GM21786 (cell line): Measurements from ENCODE around the gene ANKRD63.

Experiments
- ATAC-seq: cut with Tn5 transposase; IDR thresholded peaks from one replicate; pipeline ENCODE4 v1.9.1; 2021; ENCODE audit not compliant: unreplicated experiment

ANKRD63 gene

DNA sequence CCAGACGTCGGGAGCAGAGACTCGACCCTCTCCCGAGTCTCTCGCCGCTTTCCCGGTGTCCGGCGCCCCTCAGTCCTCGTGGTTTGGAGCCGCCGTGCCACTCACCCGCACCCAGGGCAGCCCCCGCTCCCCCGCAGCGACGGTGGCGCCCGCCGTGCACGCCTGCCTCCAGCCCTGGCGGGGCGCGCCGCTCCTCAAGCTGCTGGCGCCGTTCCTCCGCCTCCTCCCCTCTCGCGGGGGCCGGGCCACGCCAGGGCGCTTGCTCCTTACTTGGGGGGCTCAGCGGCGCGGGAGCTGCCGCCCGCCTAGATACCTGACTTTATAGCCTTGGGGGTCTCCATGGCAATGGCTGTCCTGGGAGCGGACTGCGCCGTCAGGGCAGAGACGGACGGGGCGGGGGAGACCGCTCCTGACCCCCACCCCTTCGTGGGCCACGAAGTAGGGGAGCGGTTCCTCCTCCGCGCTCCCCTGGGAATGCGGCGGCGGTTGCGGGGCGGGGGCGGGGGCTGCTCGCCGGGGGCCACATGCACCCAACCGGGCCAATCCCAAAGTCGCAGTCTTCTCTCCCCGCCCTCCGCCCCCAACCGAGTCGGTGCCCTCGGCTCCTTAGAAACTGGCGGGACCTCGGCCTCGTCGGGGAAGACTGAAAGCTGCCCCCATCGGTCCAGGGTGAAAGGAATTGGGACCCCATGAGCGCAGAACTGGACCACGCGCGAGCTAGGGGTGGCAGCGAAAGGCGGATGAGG, at the start of gene ANKRD63:
TSS of gene ANKRD63 (minus strand) at position 196 of the 746 bp plus-strand sequence. CDS start 478 bp downstream, outside the sequence.
- ATAC-seq: no peak

GRCh38 chr15:40332113-40332781, 49.4 kb upstream of the ANKRD63 start:
- ATAC-seq: no peak

DNA sequence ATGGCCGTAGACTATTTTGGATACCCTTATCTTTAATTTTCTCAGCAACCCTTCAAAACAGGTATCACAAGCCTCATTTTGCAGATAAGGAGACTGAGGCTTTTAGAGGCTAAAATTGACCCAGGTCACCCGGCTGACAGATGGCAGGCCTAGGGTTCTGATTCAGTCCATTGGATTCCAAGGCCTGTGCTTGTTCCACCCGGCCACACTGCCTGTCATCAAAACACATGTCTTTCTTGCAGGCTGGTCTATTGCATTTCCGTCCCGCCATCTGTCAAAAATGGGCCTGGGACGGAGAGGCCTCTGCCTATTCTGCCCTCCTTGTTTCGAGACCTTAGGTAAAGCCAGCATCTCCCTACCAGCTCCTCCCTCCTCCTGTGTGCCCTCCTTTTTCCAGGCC, 48.8 kb upstream of the ANKRD63 start:
- ATAC-seq: no peak

DNA sequence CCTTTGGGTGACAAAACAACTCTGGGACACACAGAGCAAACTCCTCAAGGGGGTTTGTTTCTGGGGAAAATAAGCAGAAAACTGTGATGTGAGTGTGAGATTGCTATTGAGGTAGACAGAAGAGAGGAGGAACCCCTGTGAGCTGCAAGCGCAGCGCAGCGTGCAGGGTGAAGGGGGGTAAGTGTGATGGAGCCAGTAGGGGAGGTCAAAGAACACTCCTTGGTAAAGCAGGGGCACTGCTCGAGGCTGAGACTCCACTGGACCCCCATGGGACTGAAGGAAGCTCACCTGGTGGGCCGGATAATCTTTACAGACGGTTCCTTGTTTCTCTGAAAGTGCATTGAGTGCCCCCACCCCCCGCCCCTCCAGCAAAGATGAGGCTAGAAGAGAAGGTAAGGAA, 48.2 kb upstream of the ANKRD63 start:
- ATAC-seq: no peak

GRCh38 chr15:40330368-40330836, 47.5 kb upstream of the ANKRD63 start:
- ATAC-seq: no peak

DNA sequence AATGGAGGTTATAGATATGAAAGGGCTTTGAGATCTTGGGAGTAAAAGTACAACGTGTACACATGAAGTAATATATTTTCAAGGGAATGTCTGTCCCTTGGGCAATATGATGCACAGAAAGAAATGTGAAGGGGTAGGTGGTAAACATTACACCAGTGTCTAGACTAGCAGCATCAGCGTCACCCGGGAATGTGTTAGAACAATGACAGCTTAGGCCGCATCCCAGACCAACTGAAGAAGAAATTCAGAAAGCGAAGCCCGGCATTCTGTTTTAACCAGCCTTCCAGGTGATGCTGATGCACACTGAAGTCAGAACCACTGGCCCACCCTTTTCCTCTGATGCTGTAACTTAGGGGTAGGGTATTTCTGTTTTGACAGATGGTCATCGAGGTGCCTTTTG, 46.9 kb upstream of the ANKRD63 start:
- no peak for ATAC-seq

DNA sequence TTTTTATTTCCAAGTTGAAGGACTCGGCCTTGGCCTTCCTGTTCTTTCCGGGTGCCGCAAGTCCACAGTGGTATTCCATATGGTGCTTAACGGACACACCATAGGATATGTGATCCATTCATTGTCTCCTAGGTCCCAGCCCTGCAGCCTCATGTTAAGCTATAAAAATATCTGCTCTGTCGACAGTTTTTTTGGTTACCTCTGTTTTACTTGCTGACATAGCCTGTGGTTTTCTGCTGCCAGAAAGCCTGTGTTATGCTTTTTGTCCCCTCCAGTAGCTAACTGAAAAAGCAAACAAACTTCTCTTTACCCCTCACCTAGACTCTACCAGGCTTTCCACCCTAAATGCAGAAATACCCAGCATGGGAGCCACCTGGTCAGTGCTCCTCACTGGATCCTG, 45.9 kb upstream of the ANKRD63 start:
- no peak for ATAC-seq

GRCh38 chr15:40328176-40328575, 45.3 kb upstream of the ANKRD63 start:
- ATAC-seq: no peak

DNA sequence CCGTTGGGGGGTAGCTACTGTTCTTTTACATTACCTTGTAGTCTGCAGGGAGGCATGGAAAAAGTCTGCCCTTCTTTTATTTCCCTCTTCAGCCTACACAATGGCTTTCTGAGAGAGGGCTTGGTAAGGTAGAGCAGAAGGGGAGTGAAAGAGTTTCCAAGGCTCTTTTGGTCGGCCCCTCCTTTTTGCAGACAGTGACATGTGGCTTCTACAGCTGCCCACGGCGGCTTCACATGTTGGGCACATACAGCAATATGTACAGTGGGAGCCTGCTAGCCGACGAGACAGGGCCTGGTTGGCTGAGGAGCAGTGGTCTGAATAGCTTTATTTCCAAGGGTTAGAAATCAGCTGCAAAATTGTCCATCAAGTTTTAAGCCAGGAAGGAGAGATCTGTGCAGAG, 44.6 kb upstream of the ANKRD63 start:
- no peak for ATAC-seq

GRCh38 chr15:40325700-40326099, 42.8 kb upstream of the ANKRD63 start:
- no peak for ATAC-seq

- no peak for ATAC-seq
These were observed 42.3 kb upstream of the ANKRD63 start for GRCh38 chr15:40325188-40325587.

GRCh38 chr15:40323953-40324937, 41.4 kb upstream of the ANKRD63 start:
- ATAC-seq: no peak

- peak; percentile 83 for ATAC-seq
These were observed 40.5 kb upstream of the ANKRD63 start, which contains the start of gene INAFM2 for GRCh38 chr15:40323239-40323952. TSS of gene INAFM2 (plus strand) at chr15:40323692. CDS start at chr15:40324056, 364 bp downstream.

- no peak for ATAC-seq
These were observed 39.8 kb upstream of the ANKRD63 start for GRCh38 chr15:40322531-40323238.

- no peak for ATAC-seq
These were observed 38.1 kb upstream of the ANKRD63 start for GRCh38 chr15:40320931-40321371.

GRCh38 chr15:40320409-40320808, 37.5 kb upstream of the ANKRD63 start:
- ATAC-seq: no peak

- ATAC-seq: no peak
These were observed 34.7 kb upstream of the ANKRD63 start for GRCh38 chr15:40317580-40317979.

- ATAC-seq: no peak
These were observed 34.1 kb upstream of the ANKRD63 start for GRCh38 chr15:40316931-40317330.

- ATAC-seq: no peak
These were observed 31.9 kb upstream of the ANKRD63 start for GRCh38 chr15:40314723-40315276.
